Effector CD8-positive, alpha-beta T cell (primary cell): Measurements from ENCODE around the gene OR8K1.

Source experiments
- DNase-seq: peaks from one replicate; lab custom pipeline; 2025; lab: John Stamatoyannopoulos, UW
- total RNA-seq, 4 experiments: gene quantifications; one replicate each; lab custom pipeline; 2026; lab: John Stamatoyannopoulos, UW

OR8K1 gene
- total RNA-seq, result 0 reads per million in 4 experiments

GRCh38 chr11:56345739-56346138, at the start of gene OR8K1:
Gene OR8K1, plus strand, starts transcription at chr11:56346039. Its CDS starts 0 bp downstream, at chr11:56346039.
- DNase-seq, result no peak

- DNase-seq, result no peak
These were observed 48.9 kb upstream of the OR8K1 start for GRCh38 chr11:56296898-56297297.

- DNase-seq, result no peak
These were observed 38.0 kb upstream of the OR8K1 start for GRCh38 chr11:56307836-56308235.

GRCh38 chr11:56314844-56315243, 31.0 kb upstream of the OR8K1 start, which contains the start of gene OR8K3:
Gene OR8K3, plus strand, starts transcription at chr11:56315144. Its CDS starts 3,163 bp downstream, at chr11:56318307.
- no peak for DNase-seq

- no peak for DNase-seq
These were observed 13.9 kb upstream of the OR8K1 start for GRCh38 chr11:56331861-56332491.

- DNase-seq, result no peak
These were observed 12.7 kb upstream of the OR8K1 start for GRCh38 chr11:56333156-56333555.

GRCh38 chr11:56340289-56340688, 5.5 kb upstream of the OR8K1 start:
- no peak for DNase-seq

GRCh38 chr11:56353991-56354390, 8.2 kb downstream of the OR8K1 start, which contains the start of gene OR8J1:
Gene OR8J1, plus strand, starts transcription at chr11:56354291. Its CDS starts 5,956 bp downstream, at chr11:56360247.
- DNase-seq, result no peak

GRCh38 chr11:56375324-56375723, 29.5 kb downstream of the OR8K1 start, which contains the start of gene OR8U1:
Gene OR8U1, plus strand, starts transcription at chr11:56375624. Its CDS starts 0 bp downstream, at chr11:56375624.
- DNase-seq, result no peak

GRCh38 chr11:56380120-56380519, 34.3 kb downstream of the OR8K1 start:
- no peak for DNase-seq

- no peak for DNase-seq
These were observed 48.5 kb downstream of the OR8K1 start for GRCh38 chr11:56394381-56394780.

GRCh38 chr11:56396047-56396446, 50.2 kb downstream of the OR8K1 start:
- no peak for DNase-seq
